Measurements from ENCODE around the gene SNX11.

Gene SNX11

GRCh38 chr17:48162946-48163506 lies 55.5 kb downstream of the SNX11 start:
- DNase-seq (ENCODE audit: low read depth) = no peak
- no peak for TF ChIP-seq MYC (IDR thresholded peaks at IDR 0.05; ENCODE audit: low read depth, low read length)
- no peak for TF ChIP-seq CTCF (IDR thresholded peaks at IDR 0.05; ENCODE audit: low read depth, low read length)
- no peak for TF ChIP-seq POLR2A (IDR thresholded peaks at IDR 0.05; ENCODE audit: extremely low read depth, insufficient read length)
- TF ChIP-seq, protein P1, sequence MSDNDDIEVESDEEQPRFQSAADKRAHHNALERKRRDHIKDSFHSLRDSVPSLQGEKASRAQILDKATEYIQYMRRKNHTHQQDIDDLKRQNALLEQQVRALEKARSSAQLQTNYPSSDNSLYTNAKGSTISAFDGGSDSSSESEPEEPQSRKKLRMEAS (IDR thresholded peaks at IDR 0.05; ENCODE audit: low read depth, low read length) = no peak
- no peak overlapping the region for H3K4me3 ChIP-seq (ENCODE audit: low read depth, low read length)

- TF ChIP-seq, protein P1 (IDR thresholded peaks at IDR 0.05; ENCODE audit: low read depth, low read length) = no peak
- TF ChIP-seq MYC (IDR thresholded peaks at IDR 0.05; ENCODE audit: low read depth, low read length) = no peak
Measured at GRCh38 chr17:48163809-48164208, 56.2 kb downstream of the SNX11 start.

GRCh38 chr17:48169926-48170325 lies 62.4 kb downstream of the SNX11 start:
- H3K4me3 ChIP-seq (ENCODE audit: low read depth, low read length) = no peak overlapping the region
- no peak for DNase-seq (ENCODE audit: low read depth)
- TF ChIP-seq, protein P1 (IDR thresholded peaks at IDR 0.05; ENCODE audit: low read depth, low read length) = no peak
- TF ChIP-seq CTCF (IDR thresholded peaks at IDR 0.05; ENCODE audit: low read depth, low read length) (no peak), MYC (IDR thresholded peaks at IDR 0.05; ENCODE audit: low read depth, low read length) (no peak), POLR2A (IDR thresholded peaks at IDR 0.05; ENCODE audit: extremely low read depth, insufficient read length) (no peak)

More at GRCh38 chr17:48163809-48164208, 56.2 kb downstream of the SNX11 start:
- H3K4me3 ChIP-seq (ENCODE audit: low read depth, low read length) = no peak overlapping the region
- DNase-seq (ENCODE audit: low read depth) = no peak
